Activated CD4-positive, alpha-beta T cell treated with anti-CD3 and anti-CD28 coated beads, Interleukin-2, amount 50 U/mL, for 24 hours (primary cell): ENCODE results near the gene TPCN2.

ENCODE experiments used
- DNase-seq, 2 donors: peaks; one replicate each; pipeline ENCODE4 v3.0.0-alpha.2; 2020; ENCODE audit warnings: low read depth in 1 of 2, low spot score in 1 of 2

The TPCN2 gene

DNA sequence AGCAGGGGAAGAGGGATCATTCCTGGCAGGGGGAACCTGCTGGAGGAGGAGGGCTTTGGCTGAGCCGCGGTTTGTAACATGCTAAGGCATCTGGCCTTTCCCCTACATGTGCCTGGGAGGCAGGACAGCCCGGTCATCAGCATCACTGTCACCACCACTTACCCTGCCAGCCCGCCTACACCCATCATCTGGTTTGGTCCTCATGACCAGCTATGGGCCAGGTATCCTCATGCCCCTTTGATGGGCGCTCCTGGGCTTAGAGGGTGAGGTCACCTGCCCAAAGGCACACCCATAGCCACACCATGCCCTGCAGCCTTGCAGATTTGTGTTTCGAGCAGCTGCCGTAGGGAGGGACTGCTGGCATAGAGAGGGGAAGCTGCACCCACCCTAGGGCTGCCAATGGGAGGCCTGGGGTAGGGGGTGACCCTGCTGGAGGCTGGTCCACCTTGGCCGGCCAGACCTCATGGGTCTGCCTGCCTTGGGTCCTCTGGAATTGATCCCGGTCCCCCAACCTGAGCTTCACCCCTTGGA lies 38.3 kb upstream of the TPCN2 start:
- no peak for DNase-seq

DNA sequence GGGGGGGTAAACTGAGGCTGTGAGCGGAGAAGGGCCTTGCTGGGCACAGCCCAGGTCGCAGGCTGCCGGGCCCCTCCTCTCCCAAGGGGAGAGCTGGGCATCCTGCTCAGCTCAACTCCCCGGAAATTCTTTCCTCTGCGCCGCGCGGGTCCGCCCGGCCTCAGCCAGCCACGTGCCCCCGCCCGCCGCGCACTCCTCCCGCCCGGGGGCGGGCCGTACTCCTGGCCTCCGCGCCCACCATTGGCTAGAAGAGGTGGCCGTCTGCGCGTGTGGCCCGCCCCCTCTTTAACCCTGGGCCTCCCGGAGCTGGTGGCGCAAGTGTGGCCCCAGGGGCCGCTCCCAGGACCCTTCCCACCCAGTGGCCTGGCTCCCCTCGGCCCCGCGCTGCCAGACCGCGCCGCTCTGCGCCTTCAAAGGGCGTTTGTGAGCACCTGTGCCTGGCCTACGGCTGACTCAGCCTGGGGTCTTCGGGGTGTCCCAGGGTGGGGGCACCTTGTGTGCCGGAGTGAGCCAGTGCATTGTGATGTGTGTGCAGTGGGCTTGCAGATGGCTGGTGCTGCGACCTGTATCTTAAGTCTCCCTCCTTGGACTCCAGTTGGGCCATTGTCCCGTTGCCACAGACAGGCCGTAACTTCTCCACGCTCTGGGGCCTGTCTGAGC lies 37.6 kb upstream of the TPCN2 start:
- peak in 1 of 2 donors; percentile 23 for DNase-seq

DNA sequence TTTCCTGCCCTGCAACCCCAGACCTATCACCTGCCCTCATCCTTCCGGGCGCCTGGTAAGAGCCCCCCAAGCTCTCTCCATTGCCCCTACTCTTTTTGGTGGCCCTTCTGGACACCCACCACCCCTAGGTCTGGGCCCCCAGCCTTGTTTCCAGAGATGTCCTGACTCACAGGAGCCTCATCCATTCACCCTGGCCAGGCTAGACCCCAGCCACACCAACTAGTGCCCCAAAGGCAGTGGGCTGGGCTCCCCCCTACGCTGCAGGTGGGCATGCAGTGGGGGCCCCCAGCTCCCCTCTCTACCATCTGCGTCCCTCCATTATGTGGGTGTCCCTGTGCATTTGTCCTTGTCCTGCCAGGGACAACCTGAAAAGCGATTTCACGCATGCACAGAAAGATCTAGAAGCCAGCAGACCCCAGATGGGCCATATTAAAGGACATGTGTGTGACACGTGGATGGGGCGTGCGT lies 37.1 kb upstream of the TPCN2 start:
- DNase-seq, result no peak

DNA sequence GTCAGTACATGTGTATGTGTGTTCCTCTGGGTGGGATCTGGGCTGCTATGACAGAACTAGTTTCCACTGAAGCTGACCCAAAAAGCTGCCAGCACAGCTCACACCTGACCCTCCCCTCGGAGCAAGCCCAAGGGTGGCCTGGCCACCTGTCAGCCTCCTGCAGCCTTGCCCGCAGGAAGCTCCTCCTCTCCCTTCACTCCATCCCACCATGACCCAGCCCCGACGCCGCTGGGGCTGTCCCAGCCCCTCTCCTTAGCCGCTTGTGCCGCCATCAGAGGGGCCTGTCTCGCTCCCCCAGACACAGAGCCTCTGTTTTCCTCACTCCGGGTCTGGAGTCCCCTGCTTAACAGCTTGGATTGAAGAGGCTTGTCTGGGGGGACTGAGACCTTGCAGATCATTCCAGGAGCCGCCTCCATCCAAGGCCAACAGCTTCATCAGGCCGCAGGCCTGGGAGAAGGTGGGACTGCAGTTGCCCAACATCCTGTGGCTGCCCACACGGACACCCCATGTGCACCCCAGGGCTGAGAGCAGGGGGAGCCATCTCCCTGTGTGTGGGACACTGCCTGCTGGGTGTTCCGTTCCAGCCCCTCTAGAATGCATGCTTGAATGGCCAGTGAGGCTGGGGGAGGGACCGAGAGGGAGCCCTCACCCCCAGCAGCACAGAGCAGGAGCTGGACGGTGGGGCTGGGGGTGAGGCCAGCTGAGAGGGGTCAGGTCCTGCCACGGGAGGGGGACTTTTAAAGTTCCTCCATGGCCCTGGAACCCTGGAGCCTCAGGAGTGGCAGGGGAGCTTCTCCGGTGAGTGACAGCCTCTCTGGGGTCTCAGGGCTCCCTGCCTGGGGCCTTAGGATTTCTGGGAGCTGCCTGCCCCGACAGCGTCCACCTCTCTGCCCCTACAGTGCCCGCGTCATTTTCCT lies 36.4 kb upstream of the TPCN2 start:
- DNase-seq, result no peak

DNA sequence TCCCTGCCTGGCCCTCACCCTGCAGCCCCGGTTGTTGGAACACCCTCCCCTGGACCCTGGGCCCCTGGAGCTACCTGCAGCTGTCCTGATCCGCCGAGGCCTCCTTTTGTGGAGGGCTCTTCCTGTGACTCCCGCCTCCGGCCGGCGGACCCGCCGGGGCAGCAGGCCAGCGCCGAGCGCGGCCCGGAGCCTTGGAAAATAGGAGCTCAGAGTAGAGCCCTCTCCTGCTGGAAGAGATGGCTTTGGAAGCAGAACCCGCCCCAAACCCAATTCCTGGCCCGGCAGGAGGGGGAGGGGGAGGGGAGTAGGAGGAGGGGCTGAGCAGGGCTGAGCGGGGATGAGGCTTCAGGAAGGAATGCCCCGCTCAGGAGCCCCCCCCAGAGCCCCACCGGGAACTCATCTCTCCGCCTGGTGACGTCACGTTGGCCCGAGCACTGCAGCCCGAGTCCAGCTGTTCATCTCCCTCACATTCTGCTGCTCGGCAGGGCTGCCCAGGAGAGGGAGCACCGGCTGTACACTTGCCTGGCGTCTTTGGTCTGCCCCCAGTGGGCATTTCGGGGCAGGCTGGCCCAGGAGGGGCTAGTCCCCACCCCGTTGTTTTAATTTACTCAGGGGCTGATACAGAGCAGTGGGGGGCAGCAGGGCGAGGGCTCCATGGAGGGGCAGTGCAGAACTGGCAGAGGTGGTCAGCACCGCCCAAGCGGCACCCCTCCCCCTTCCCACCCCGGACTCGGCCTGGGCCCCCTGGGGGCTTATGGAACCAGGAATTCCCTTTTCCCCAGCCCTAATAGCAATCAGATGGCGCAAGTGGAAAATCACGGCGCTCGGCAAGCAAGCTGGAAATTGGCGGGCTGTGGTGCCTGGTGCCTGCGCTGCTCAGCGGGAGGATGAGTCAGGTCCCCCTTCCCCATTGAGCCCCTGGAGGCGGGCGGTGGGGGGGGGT lies 35.5 kb upstream of the TPCN2 start, which contains the start of gene MRGPRF:
MRGPRF (minus strand) TSS at position 238 of the 943 bp plus-strand sequence. CDS start 3,345 bp downstream, outside the sequence.
- DNase-seq, result no peak

DNA sequence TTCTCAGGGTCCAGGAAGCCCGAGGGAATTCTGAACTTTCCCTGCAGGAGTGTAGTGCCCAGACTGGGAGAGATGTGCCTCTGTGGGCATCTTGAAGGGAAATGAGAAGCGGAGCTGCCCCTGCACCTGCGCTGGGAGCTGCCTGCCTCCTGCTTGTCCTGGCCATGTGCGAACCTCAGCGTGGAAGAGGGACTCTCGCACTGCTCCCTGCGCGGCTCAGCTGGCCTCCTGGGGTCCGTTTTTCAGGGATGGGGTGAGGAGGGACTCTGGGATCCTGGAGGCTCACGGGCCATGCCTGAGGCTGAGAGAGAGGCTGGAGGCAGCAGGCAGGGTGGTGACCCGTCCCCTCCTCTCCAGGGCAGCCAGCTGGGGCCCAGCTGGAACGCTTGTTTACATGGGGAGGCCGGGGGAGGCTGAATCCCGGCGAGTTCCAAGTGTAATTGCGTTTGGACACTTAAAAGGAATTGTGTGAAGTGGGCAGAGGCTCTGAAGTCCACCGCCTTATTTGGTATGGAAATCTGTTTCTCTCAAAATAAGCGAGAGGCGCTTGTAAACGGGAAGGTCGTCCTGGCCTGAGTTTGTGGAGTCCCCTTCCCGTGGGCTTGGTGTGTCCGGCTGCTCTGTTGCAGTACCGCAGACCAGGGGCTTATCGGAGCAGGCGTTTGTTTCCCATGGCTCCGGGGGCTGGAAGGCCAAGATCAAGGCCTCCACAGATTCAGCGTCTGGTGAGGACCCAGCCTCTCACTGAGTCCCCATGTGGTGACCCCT lies 34.5 kb upstream of the TPCN2 start:
- DNase-seq, result no peak

DNA sequence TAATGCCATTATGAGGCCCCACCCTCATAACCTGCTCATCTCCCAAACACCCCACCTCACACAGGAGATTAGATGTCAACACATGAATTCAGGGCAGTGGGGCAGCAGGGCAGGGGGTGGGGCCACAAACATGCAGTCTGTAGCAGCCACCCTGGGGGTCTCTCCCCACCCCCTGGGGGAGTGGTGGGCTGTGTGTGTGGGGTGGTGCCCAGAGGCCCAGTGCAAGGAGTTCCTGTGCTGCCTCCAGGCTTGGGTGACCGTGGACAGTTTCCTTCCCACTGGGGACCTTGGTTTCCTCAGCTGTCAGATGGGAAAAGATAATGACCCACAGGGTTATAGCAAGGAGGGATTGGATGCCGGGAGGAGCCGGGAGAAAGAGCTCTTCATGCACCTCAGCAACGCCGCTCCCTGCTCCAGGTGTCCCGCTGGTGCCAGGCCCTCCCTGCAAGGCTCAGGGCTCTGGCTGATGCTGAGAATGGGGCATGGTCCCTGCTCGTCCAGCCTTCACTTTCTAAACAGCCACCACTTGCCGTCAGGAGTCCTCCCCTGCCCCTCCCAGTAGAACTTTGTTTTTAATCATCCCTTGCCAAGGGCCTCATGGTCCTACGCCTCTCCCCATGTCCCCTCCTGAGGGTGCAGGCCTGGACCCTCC lies 33.7 kb upstream of the TPCN2 start:
- DNase-seq, result no peak

DNA sequence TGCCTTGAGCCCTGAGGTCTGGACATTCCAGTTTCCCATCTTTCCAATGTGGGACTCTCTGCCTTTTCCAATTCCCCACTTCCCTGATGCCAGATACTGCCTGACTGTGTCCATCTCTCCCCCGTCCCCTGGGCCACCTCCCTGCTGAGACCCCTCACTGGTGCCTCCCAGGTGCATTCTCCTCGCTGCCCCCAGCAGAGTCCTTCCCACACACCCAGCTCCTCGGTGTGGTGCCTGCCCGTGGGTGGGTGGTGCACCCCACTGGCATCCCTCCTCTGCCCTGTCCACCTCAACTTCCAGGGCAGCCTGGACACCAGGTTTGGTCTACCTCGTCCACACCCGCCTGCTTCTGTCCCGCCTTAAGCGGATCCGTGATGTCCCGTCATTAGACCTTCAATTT lies 30.8 kb upstream of the TPCN2 start:
- no peak for DNase-seq

DNA sequence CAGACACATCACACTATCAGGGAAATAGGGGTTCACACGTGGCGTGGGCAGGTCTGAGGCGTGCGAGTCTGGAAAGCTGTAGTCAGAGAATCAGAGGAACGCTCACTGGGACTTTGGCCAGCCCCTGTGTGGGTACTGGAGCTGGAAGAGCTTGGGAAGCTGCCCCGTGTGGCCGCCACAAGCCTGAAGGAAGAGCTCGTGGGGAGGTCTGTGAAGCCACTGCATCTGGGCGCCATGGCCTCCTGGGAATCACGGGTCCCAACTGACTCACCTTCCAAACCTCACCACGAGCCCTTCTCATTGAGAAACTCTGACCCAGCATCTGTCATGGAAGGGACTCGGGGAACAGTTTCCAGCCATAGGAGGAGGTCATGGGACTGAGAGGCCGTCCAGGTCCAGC lies 29.8 kb upstream of the TPCN2 start:
- DNase-seq, result no peak

DNA sequence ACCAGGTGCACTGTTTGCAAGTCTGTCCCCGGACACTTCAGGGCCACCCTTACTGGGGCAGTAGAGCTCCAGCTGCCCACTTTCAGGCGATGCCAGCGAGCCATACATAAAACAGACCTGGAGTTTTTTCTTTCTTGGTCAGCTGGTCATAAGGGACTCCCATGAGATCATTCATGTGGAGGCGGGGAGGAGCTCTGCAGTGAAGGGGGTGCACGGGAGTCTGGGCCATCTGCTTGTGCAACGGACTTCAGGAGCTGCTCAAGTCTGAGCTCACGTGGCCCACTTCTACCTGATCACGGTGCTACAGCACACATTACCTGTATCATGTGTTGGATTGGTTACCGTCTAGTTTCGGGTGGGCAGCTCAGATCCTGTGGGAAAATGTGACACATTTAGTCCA lies 26.5 kb upstream of the TPCN2 start:
- DNase-seq, result no peak

DNA sequence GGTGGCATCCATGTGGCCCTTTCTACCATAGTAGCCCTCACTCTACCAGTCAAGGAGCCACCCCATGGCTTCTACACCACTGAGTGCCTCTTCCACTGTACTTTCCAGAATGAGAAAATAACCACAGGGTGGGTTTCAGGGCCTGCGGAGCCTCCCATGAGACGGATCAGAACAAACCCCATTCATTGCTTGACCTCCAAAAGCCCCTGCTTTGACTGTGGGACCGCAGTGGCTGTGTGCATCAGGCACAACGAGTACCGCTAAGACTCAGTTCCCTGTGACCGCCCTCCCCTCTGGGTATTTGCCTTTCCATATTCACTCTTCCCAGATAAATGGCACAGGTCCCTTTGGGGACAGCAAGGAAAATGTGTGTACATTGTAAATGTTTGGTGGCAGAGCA lies 24.2 kb upstream of the TPCN2 start:
- DNase-seq, result no peak

DNA sequence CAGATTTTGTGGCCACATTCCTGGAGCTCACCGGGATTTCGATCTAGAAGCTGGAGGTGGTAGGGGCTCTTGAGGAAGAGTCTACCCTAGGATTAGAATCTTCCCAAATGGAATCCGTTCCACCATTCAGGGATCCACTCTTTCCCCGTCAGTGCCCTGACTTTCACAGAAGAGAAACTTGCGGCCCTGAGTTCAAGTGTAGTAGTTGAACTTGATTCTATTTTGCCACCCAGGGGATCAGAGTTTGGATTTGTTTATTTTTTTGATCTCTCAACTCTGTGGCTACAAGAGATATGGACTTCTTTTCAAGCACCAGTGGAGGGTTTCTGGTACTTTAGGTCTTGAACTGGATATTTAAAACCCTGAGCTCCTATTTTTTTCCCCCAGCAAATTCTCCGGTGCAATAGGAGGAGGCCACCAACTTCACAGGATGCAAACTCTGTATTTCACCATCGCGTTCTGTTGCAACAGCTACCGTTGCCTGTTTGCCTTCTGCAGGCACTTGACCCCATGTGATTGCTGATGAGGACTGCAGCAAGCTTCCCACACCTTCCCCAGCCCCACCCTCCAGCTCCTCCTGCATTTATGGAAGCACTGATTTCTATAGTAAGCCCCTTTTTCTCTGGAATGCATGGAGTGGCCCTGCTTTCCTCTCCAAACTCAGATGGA lies 20.9 kb upstream of the TPCN2 start:
- no peak for DNase-seq

DNA sequence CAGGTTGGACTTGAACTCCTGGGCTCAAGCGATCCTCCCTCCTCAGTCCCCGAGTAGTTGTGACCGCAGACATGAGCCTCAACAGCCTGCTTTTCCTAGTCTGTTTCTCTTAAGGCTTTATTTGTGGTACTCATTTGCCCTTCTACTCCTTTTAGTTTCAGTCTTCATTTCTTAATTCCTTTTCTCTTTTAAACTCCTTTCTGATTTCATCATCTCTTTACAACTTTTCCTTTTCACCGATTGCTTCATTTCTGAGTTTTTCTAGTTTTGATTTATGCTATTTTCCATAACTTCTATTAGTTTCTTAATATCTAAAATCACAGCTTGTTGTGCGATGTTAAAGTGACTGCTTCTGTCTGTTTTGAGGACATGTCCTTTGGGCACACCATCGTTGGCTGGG lies 18.4 kb upstream of the TPCN2 start:
- no peak for DNase-seq

DNA sequence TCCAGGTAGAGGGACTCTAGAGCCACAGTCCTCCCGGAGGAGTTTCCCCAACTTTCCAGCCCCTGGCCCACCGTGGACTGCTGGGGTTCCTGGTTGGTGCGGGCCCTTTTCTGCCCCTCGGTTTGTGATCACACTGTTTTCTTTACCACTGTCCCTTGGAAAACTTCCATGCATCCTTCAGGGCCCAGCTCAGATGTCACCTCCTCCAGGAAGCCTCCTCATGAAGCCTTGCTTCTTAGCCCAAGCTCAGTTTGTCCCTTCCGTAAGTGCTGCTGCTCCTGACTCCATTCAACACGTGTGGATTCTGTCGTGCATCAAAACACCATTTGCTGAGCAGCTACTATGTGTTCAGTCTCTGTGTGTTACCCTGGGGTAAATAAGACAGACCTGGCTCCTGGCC lies 15.9 kb upstream of the TPCN2 start:
- no peak for DNase-seq

DNA sequence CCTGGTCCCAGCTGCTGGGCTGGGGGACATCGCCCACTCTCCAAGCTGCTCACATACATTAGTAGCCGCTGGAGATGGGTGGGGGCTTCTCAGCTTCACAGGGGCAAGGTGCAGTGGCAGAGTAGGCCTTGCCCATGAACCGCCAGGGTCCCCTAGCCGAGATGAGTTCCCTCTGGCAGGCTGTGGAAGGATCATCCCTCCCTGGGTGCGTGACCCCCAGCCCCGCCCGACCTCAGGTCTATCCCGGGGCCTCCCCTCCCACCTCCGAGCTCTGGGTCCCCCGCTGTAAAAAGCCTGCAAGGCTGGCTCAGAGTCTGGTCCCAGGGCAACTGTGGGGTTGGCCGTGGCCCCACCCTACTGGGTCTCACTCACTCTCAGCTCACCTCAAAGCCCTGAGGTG lies 15.3 kb upstream of the TPCN2 start:
- DNase-seq, result no peak

DNA sequence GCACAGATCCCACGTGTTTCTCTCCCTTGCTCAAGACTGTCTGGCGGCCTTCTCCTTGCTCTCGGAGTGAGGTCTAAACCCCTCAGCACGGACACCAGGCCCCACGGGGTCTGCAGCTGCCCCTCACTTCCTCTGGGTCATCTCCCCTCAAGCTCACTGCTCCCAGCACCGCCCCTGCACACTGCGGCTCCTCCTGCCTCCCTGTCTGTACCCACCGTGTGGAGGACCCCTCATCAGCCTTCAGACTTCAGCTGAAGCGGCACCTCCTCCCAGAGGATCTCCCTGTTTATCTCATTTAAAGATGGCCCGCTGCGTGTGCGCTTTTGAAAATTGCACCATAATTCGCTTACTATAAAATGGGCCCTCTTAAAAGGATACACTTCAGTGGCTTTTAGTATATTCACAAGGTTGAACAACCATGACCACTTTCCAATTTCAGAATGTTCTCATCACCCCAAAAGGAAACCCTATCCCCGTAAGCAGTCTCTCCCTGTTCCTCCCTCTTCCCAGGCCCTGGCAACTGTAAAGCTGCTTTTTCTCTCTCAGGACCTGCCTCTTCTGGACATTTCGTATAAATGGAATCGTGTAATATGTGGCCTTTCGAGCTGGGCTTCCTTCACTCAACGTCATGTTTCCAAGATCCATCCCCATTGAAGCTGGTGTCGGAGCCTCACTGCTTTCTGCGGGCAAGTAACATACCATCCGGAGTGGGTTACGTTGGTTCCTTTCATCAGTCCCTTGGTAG lies 14.4 kb upstream of the TPCN2 start:
- no peak for DNase-seq

DNA sequence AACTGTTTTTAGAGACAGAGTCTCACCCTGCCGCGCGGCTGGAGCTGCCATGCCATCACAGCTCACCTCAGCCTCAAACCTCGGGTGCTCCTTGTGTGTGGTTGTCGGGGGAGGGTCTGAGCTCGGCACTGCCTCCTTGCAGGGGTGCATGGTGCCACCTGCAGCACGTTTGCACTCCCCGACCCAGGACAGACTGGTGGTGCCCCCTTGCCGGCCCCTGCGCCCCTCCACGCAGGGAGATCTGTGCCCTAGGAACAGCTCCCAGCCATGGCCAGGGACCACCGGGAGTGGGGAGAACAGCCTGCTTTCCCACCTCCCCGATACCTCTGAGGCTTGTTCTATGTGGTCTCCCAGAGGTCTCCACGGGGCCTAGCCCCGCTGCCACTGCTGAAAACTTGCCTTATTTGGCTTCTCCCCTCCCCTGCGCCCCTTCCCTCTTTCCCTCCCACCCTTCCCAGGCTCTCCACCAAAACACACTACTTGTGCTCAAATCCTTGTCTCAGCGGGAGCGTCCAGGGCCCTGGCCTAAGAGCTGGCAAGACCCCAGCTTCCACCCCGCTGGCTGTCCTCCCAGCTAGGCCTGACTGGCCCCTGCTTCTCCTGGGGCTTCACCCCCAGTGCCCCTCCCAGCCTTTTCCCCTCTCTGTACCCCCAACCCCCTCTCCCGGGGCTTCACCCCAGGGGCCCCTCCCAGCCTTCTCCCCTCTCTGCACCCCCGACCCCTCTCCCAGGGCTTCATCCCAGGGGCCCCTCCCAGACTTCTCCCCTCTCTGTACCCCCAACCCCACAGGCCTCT lies 13.4 kb upstream of the TPCN2 start:
- no peak for DNase-seq

DNA sequence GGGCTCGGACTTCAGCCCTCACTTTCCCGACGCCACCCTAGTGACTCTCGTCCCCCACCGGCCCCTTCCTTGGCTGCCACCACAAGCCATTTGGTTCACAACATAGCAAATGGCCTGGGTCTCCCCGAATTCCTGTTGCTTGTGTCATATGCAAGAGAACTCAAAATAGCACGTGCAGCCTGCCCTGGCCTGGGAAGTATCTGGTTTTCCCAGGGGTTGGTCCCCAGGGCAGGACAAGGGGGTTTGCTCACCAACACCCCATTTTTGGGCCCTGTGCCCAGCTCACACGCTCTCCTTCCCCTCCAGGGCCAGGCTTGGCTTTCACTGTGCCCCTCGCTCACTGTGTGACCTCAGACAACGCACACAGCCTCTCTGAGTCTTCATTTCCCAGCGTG lies 12.8 kb upstream of the TPCN2 start:
- DNase-seq, result no peak
